Adrenal gland (tissue), 12 donors: ENCODE results near the gene SV2C. TPM values are rescaled to one million over a fixed set of nuclear protein-coding genes. Genes with fewer than 3 reads are reported as not detected.
A peak's percentile ranks its signal among the peaks of the same experiment; 100 is the strongest.

ENCODE experiments used
- DNase-seq, 7 donors: peaks; one replicate each; pipeline ENCODE4 v3.0.0-alpha.2; 2019 to 2020
- H3K27ac ChIP-seq, 5 donors: fragments of 200-600 bp; sonication (generic) in 4 of 5; 1 replicate in 3 of 5; 2 replicates in 2 of 5; pipeline versions ENCODE4 v1.5.1 to v1.8.0; 2016 to 2020; ENCODE audit warnings: mild to moderate bottlenecking in 1 of 5
- H3K27me3 ChIP-seq: fragments of 200-600 bp; 2 replicates; pipeline ENCODE4 v1.8.0; 2021
- H3K36me3 ChIP-seq, 2 donors: fragments of 200-600 bp; replicated peaks in 1 of 2; 1 replicate in 1 of 2; 2 replicates in 1 of 2; pipeline versions ENCODE4 v1.5.1 to v1.8.0; 2018 to 2022
- H3K4me1 ChIP-seq, 2 donors: fragments of 200-600 bp; replicated peaks in 1 of 2; 1 replicate in 1 of 2; 2 replicates in 1 of 2; pipeline versions ENCODE4 v1.5.1 to v1.8.0; 2018 to 2021
- H3K4me3 ChIP-seq, 4 donors: fragments of 200-600 bp; sonication (generic) in 3 of 4; one replicate each; pipeline ENCODE4 v1.5.1; 2016 to 2018
- H3K9me3 ChIP-seq, 3 donors: fragments of 200-600 bp; sonication (generic) in 1 of 3; replicated peaks in 1 of 3; 1 replicate in 2 of 3; 2 replicates in 1 of 3; pipeline versions ENCODE4 v1.5.1 to v1.8.0; 2016 to 2021
- POLR2A ChIP-seq, 2 donors: fragments of 450-650 bp; IDR thresholded peaks; one replicate each; pipeline ENCODE4 v1.6.1; 2017; ENCODE audit warnings: antibody characterized with exemption in 2 of 2, mild to moderate bottlenecking in 2 of 2, moderate library complexity in 1 of 2
- WGBS, 4 donors: extraction: QIAGEN DNeasy Blood & Tissue Kit in 2 of 4; methylation state at CpG; one replicate each; pipeline versions ENCODE4 v1.1.5 to v1.1.7; 2013 to 2017; 5-methylcytosine and 5-hydroxymethylcytosine counted together
- intact Hi-C, 2 donors: fragments of 100-400 bp; cut with DNase I; formaldehyde crosslinking; loops; one replicate each; pipeline versions ENCODE4 v1.14.1 to v1.15.0; 2022 to 2023
- polyA plus RNA-seq, 3 donors: library from polyadenylated mRNA; stranded (reverse); fragments of 200-250 nt in 2 of 3; fragments of 350-450 nt in 1 of 3; fragmentation: Illumina TruSeq in 1 of 3; extraction: RNeasy Lipid Tissue Mini Kit (QIAGEN cat#74804) in 1 of 3; gene quantifications; one replicate each; pipeline ENCODE4 v1.2.3, GENCODE V29; 2013 to 2014
- total RNA-seq, 9 donors: library from RNA; depleted of rRNA in 4 of 9; stranded (reverse); fragments of >200 nt in 4 of 9; fragments of 120-200 nt in 1 of 9; fragmentation: NEBNext Ultra II Directional in 1 of 9; extraction: Animal tissue kit (Norgen Biotek cat#: 25700) in 1 of 9; gene quantifications; one replicate each; pipeline versions ENCODE4 v1.1.0 to v1.2.4, GENCODE V29; 2013 to 2023
- TF ChIP-seq, protein P1 (sequence below), 6 experiments: fragments of 450-650 bp in 4 of 6; fragments of 200-600 bp in 2 of 6; sonication (generic) in 1 of 6; IDR thresholded peaks; 1 replicate in 5 of 6; 2 replicates in 1 of 6; pipeline versions ENCODE4 v1.5.1 to v1.8.0; 2016 to 2021; ENCODE audit warnings: antibody characterized with exemption in 6 of 6, mild to moderate bottlenecking in 2 of 6, moderate library complexity in 1 of 6
- donor health status: healthy with polysubstance abuse.
- donor health status: Bipolar disorder and iron deficiency.
- donor health status: DM: yes; HTN: yes; CAD: no.
- donor health status: DM: no; HTN: no; CAD: no.
- donor health status: DM: no; HTN: no; CAD: no.
- donor health status: DM: yes; HTN: yes; CAD: no.

The SV2C gene
- total and polyA plus RNA-seq, 12 donors = under 0.01 to 0.96 (median 0.19) TPM; not detected in 1

DNA sequence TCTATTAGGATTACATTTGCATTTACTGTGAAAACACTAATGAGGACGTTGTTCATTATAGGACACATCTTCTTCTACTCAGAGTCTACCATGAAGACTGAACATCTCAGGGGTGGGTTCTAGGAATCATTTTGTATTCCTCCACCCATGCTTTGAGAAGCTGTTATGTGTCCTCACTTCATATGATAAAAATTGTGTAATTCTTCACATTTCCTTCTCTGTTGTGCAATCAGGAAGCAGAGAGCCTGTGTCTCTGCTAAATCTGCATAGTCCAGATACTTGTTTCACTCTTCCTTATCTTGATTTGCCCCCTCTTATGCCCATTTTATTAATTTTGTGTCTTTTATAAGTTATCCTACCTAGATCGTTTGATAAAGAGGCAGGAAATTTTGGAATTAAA, 222.1 kb downstream of the SV2C start:
- no peak overlapping the region for H3K4me3 ChIP-seq
- H3K27me3 ChIP-seq = no peaks in the 10 kb centered on the region
- no peaks in the 10 kb centered on the region for H3K36me3 ChIP-seq
- intact Hi-C loops = no loop called here
- H3K4me1 ChIP-seq = no peaks in the 10 kb centered on the region
- H3K27ac ChIP-seq = peak overlapping the region in 2 of 5 donors; percentile 1 to 61
- WGBS, 4 donors = 49 to 52% (median 51%) methylated on average over 2 of the region's 2 CpGs
- no peak for TF ChIP-seq POLR2A (IDR thresholded peaks at IDR 0.05)
- TF ChIP-seq, protein P1, sequence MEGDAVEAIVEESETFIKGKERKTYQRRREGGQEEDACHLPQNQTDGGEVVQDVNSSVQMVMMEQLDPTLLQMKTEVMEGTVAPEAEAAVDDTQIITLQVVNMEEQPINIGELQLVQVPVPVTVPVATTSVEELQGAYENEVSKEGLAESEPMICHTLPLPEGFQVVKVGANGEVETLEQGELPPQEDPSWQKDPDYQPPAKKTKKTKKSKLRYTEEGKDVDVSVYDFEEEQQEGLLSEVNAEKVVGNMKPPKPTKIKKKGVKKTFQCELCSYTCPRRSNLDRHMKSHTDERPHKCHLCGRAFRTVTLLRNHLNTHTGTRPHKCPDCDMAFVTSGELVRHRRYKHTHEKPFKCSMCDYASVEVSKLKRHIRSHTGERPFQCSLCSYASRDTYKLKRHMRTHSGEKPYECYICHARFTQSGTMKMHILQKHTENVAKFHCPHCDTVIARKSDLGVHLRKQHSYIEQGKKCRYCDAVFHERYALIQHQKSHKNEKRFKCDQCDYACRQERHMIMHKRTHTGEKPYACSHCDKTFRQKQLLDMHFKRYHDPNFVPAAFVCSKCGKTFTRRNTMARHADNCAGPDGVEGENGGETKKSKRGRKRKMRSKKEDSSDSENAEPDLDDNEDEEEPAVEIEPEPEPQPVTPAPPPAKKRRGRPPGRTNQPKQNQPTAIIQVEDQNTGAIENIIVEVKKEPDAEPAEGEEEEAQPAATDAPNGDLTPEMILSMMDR (IDR thresholded peaks at IDR 0.05) = no peak
- no peak for DNase-seq
- no peaks in the 10 kb centered on the region for H3K9me3 ChIP-seq

- 86 to 100% (median 96%) methylated on average over 1 of the region's 1 CpG for WGBS, 4 donors
- peak overlapping the region in 2 of 5 donors; percentile 1 to 61 for H3K27ac ChIP-seq
- intact Hi-C loops = no loop called here
- DNase-seq = no peak
- no peaks in the 10 kb centered on the region for H3K9me3 ChIP-seq
- TF ChIP-seq, protein P1 (IDR thresholded peaks at IDR 0.05) = no peak
- TF ChIP-seq POLR2A (IDR thresholded peaks at IDR 0.05) = no peak
- no peaks in the 10 kb centered on the region for H3K4me1 ChIP-seq
- H3K27me3 ChIP-seq = no peaks in the 10 kb centered on the region
- no peaks in the 10 kb centered on the region for H3K36me3 ChIP-seq
- no peak overlapping the region for H3K4me3 ChIP-seq
Observed at GRCh38 chr5:76305775-76306174, 222.6 kb downstream of the SV2C start.

- TF ChIP-seq, protein P1 (IDR thresholded peaks at IDR 0.05) = no peak
- TF ChIP-seq POLR2A (IDR thresholded peaks at IDR 0.05) = no peak
- DNase-seq = no peak
- no peaks in the 10 kb centered on the region for H3K9me3 ChIP-seq
- intact Hi-C loops = no loop called here
- 84 to 96% (median 88%) methylated on average over 1 of the region's 1 CpG for WGBS, 4 donors
- no peaks in the 10 kb centered on the region for H3K36me3 ChIP-seq
- H3K4me1 ChIP-seq = no peaks in the 10 kb centered on the region
- no peak overlapping the region for H3K27ac ChIP-seq
- H3K4me3 ChIP-seq = no peak overlapping the region
- H3K27me3 ChIP-seq = no peaks in the 10 kb centered on the region
Observed at GRCh38 chr5:76310208-76310607, 227.0 kb downstream of the SV2C start.

DNA sequence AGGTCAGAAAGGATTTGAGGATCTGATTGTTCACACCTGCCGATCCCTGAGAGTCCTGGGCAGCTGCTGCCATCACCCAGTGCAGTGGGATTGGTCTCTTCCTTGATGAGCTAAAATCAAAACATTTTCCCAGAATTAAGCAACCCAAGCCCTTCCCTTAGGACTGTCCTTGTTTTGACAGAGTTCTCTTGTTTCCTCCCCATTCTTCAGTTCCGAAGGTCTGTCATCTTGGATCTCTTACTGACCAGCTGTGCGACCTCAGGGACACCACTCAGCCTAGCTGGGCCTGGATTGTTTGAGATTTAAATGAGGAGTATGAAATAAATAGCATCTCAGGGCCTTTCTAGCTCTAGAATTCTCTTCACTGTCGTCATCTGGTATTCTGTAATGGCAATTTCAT, 229.6 kb downstream of the SV2C start:
- H3K9me3 ChIP-seq = no peaks in the 10 kb centered on the region
- TF ChIP-seq POLR2A (IDR thresholded peaks at IDR 0.05) = no peak
- TF ChIP-seq, protein P1 (IDR thresholded peaks at IDR 0.05) = no peak
- no peaks in the 10 kb centered on the region for H3K27me3 ChIP-seq
- intact Hi-C loops = no loop called here
- no peak overlapping the region for H3K27ac ChIP-seq
- H3K36me3 ChIP-seq = no peaks in the 10 kb centered on the region
- DNase-seq = no peak
- 86 to 95% (median 91%) methylated on average over 4 of the region's 4 CpGs for WGBS, 4 donors
- no peaks in the 10 kb centered on the region for H3K4me1 ChIP-seq
- no peak overlapping the region for H3K4me3 ChIP-seq
